Type B pancreatic cell (in vitro differentiated cells): ENCODE results near the gene APOB. TPM values are rescaled to one million over a fixed set of nuclear protein-coding genes. Genes with fewer than 3 reads are reported as not detected.

ENCODE experiments used
- DNase-seq: peaks from one replicate; pipeline ENCODE4 v3.0.0; 2021; ENCODE audit warnings: mixed read lengths; ENCODE audit not compliant: unreplicated experiment; ENCODE audit errors: extremely low spot score
- H3K27ac Mint-ChIP-seq: 2 replicates; pipeline ENCODE4 v1.8.0; 2021; ENCODE audit warnings: mild to moderate bottlenecking, mixed read lengths
- H3K27me3 Mint-ChIP-seq: 2 replicates; pipeline ENCODE4 v1.8.0; 2021; ENCODE audit warnings: mixed read lengths
- H3K36me3 Mint-ChIP-seq: 2 replicates; pipeline ENCODE4 v1.8.0; 2021; ENCODE audit warnings: mixed read lengths
- H3K4me1 Mint-ChIP-seq: one replicate; pipeline ENCODE4 v1.8.0; 2021; ENCODE audit warnings: mixed read lengths; ENCODE audit not compliant: unreplicated experiment
- H3K4me3 Mint-ChIP-seq: 2 replicates; pipeline ENCODE4 v1.8.0; 2021; ENCODE audit warnings: mild to moderate bottlenecking, mixed read lengths
- H3K9me3 Mint-ChIP-seq: 2 replicates; pipeline ENCODE4 v1.8.0; 2021; ENCODE audit warnings: mixed read lengths
- total RNA-seq: library from RNA; stranded (reverse); gene quantifications from 2 replicates; pipeline ENCODE4 v1.2.1, GENCODE V29; 2021; ENCODE audit warnings: low replicate concordance
- TF ChIP-seq, protein P1 (sequence below): fragments of 200-600 bp; sonication (generic); conservative IDR thresholded peaks from 2 replicates; pipeline ENCODE4 v1.5.0; 2021; ENCODE audit warnings: antibody characterized with exemption, mild to moderate bottlenecking

Gene APOB
- total RNA-seq, 1 donor from 2014 or later, result 19.6 TPM

DNA sequence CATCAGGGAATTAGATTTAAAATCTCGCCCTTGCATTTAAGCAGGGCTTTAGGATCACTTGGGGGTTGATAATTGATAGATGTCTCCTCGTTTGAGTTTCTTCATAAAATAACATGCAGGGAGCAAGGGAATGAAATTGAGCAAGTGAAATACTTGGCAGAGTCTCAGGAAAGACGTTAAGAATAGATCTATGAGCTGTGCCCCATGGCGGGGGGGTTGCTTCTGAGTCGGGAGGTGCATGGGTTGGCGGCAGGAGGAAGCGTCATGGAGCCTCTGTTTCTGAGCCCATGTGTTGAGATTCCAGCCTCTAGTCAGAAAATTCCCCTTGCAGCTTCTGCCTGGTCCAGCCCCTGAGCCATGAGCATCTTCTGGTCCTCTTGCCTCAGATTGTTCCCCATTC is 82.0 kb downstream of the APOB start:
- Mint-ChIP-seq H3K27ac (no peak overlapping the region), H3K9me3 (no peaks in the 10 kb centered on the region), H3K36me3 (no peaks in the 10 kb centered on the region), H3K4me3 (no peak overlapping the region), H3K4me1 (peaks cover 19% of the 10 kb centered on the region), H3K27me3 (peaks cover 57% of the 10 kb centered on the region)
- no peak for DNase-seq
- TF ChIP-seq, protein P1, sequence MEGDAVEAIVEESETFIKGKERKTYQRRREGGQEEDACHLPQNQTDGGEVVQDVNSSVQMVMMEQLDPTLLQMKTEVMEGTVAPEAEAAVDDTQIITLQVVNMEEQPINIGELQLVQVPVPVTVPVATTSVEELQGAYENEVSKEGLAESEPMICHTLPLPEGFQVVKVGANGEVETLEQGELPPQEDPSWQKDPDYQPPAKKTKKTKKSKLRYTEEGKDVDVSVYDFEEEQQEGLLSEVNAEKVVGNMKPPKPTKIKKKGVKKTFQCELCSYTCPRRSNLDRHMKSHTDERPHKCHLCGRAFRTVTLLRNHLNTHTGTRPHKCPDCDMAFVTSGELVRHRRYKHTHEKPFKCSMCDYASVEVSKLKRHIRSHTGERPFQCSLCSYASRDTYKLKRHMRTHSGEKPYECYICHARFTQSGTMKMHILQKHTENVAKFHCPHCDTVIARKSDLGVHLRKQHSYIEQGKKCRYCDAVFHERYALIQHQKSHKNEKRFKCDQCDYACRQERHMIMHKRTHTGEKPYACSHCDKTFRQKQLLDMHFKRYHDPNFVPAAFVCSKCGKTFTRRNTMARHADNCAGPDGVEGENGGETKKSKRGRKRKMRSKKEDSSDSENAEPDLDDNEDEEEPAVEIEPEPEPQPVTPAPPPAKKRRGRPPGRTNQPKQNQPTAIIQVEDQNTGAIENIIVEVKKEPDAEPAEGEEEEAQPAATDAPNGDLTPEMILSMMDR, result no peak

DNA sequence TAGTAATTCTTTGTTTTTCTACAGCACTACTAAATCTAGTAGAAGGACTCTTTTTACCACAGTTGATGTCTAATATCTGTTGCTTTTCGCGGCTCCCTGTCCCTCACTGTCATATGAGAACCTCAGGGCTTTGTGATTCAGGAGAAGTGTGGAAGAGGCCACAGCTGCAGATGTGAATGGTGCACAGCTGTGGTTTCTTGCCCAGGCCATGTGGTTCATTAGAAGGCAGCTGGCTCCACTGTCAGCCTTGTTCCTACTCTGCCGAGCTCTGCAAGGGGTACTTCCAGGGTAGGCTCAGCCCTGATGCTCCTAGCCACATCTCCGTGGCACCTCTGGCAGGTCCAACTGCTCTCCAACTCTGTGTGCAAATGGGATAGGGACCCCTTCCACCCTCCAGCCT is 83.9 kb downstream of the APOB start:
- Mint-ChIP-seq H3K27ac (no peak overlapping the region), H3K9me3 (no peaks in the 10 kb centered on the region), H3K27me3 (peaks cover 40% of the 10 kb centered on the region), H3K4me1 (peaks cover 13% of the 10 kb centered on the region), H3K36me3 (no peaks in the 10 kb centered on the region), H3K4me3 (no peak overlapping the region)
- TF ChIP-seq, protein P1, result no peak
- DNase-seq, result no peak

DNA sequence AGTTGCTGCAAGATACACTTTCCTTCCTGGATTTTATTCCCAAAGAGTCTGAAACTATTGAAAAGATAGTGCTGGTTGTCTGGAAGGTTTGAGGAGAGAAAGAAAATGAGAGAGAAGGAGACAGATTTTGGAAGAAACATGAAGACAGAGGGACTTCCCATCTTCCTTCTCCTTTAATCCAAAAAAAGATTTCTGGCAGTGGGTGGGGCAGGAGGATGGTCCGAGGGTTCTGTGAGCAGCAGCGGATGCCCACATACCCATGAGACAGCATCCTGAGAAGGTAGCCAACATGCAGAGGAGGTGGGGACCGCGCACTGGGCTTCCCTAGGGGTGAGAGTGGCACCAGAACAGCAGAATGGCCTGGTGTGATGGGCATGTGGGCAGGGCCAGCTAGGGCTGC is 84.6 kb downstream of the APOB start:
- Mint-ChIP-seq H3K27ac (no peak overlapping the region), H3K36me3 (no peaks in the 10 kb centered on the region), H3K9me3 (no peaks in the 10 kb centered on the region), H3K4me3 (no peak overlapping the region), H3K4me1 (peaks cover 13% of the 10 kb centered on the region), H3K27me3 (peaks cover 39% of the 10 kb centered on the region)
- no peak for DNase-seq
- TF ChIP-seq, protein P1, result no peak

DNA sequence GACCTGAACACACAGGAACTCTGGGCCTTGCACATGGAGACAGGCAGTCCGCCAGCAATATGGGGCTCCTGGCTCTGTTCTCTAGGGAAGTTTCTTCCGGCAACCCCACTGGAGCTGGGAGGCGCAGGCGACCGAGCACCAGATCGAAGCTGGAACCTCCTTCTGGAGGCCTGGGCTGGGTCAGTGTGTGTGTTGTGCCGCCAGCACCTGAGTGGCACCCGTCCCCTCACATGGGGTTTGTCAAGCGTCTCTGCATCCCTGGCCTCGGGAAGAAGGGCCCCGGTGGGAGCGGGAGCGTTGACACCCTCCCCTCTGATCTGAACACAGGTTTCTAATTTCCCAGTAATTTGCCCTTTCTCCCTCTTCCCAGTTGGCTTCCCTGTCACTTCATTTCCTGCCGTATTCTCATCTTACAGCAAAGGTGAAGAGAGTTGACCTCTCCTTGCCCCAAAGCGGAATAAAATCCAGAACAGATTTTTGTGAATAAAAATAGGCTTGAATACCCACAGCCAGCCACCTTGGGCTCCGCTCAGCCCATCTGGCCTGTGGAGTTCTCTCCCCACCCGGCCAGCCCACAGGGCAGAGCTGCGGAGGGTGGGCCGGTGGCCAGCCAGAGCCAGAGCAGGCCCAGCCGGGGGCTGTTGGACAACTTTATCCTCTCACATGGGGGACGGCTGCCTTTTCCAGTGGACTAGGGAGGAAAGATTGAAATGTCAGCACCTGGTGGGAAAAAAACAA is 85.9 kb downstream of the APOB start:
- Mint-ChIP-seq H3K4me1 (peaks cover 13% of the 10 kb centered on the region), H3K9me3 (no peaks in the 10 kb centered on the region), H3K4me3 (no peak overlapping the region), H3K27ac (no peak overlapping the region), H3K27me3 (peaks cover 34% of the 10 kb centered on the region), H3K36me3 (no peaks in the 10 kb centered on the region)
- TF ChIP-seq, protein P1, result no peak
- no peak for DNase-seq

DNA sequence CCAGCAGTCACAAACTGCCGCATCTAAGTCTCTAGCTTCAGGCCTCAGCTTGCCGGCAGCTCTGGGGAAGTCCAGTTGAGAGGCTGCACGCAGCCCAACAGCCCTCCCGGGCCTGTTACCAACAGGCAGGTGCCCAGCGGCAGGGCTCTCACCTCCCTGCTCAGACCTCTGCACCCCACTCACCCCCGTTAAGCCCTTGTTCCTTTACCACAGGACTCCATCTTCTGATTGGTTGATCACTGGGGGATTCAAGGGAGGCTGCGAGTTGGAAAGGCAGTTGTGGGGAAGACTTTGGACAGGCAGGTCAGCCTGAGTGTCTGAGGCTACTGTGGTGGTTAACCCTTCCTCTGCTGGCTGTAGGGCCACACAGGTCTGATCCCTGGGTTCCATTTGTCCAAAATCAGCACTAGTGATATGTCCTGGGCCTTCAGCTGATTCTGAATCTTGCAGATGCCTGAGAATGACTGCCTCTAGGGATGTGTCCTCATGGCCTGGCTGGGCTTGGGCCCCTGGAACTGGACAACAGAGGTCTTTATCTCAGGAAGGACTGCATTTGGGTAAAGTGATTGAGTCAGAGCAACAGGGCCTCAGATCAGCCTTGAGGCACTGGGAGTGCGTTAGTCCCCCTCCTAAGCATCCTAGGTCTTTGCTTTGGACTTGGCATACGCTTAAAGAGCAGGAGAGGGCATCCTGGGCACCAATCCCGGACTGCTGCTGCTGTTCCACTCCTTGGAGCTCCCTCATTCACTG is 88.4 kb downstream of the APOB start:
- TF ChIP-seq, protein P1, result no peak
- H3K27ac Mint-ChIP-seq, result no peak overlapping the region
- peaks cover 10% of the 10 kb centered on the region for H3K4me1 Mint-ChIP-seq
- H3K9me3 Mint-ChIP-seq, result no peaks in the 10 kb centered on the region
- no peaks in the 10 kb centered on the region for H3K36me3 Mint-ChIP-seq
- H3K27me3 Mint-ChIP-seq, result peaks cover 23% of the 10 kb centered on the region
- H3K4me3 Mint-ChIP-seq, result no peak overlapping the region
- DNase-seq, result no peak
